ENCODE measurements around the gene PPP2R5A. TPM values are rescaled to one million over a fixed set of nuclear protein-coding genes. Genes with fewer than 3 reads are reported as not detected.

The PPP2R5A gene
- total RNA-seq, 4 donors from 2014 or later: 57.0 to 63.5 (median 58.9) TPM

DNA sequence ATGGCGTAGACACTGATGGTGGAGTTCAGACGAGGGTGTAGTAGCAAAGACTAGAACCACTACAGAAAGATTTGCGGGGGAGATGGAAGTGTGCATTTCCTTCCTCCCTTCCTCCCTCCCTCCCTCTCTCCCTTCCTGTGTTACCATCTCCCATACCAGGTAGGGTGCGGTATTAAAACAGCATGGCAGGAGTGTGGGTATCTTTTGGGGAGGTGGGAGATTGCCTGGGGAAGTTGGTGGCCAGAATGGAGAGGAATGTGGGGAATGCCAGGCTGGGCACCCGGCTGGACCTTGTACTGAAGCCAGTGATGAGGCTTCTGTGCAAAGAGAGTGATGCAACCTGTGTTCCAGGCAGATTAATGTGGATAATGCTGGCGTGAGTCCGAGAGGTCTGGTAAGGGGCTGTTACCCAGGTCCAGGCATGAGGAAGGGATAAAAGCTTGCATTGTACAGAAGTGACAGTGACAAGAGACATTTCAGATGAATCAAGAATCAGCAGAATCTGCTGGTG lies 30.3 kb upstream of the PPP2R5A start:
- Histone ChIP-seq H3K27ac (replicated peaks in 1 of 4) (no peak overlapping the region), H3K36me3 (no peaks in the 10 kb centered on the region), H3K27me3 (no peaks in the 10 kb centered on the region), H3K4me1 (peaks cover 0 to 6% (median 0%) of the 10 kb centered on the region in 4 donors), H3K9me3 (no peaks in the 10 kb centered on the region), H3K4me3 (no peak overlapping the region)
- WGBS: 69% methylated on average over 7 of the region's 7 CpGs
- DNase-seq (ENCODE audit: extremely low spot score): peak; percentile 19
- intact Hi-C loops (cut with DNase I): no loop called here
- TF ChIP-seq POLR2A (IDR thresholded peaks at IDR 0.05; ENCODE audit: low read depth) (no peak), POLR2AphosphoS5 (IDR thresholded peaks at IDR 0.05) (no peak), CTCF (IDR thresholded peaks at IDR 0.05) (no peak)

GRCh38 chr1:212255705-212256307 lies 29.4 kb upstream of the PPP2R5A start:
- WGBS: 63% methylated on average over 9 of the region's 9 CpGs
- H3K9me3 ChIP-seq: no peaks in the 10 kb centered on the region
- no peak overlapping the region for H3K4me3 ChIP-seq
- no peak overlapping the region for H3K27ac ChIP-seq (replicated peaks in 1 of 4)
- no peaks in the 10 kb centered on the region for H3K36me3 ChIP-seq
- intact Hi-C loops (cut with DNase I): no loop called here
- H3K4me1 ChIP-seq: peaks cover 0 to 6% (median 0%) of the 10 kb centered on the region in 4 donors
- no peak for DNase-seq (ENCODE audit: extremely low spot score)
- H3K27me3 ChIP-seq: no peaks in the 10 kb centered on the region
- TF ChIP-seq CTCF (IDR thresholded peaks at IDR 0.05): no peak

DNA sequence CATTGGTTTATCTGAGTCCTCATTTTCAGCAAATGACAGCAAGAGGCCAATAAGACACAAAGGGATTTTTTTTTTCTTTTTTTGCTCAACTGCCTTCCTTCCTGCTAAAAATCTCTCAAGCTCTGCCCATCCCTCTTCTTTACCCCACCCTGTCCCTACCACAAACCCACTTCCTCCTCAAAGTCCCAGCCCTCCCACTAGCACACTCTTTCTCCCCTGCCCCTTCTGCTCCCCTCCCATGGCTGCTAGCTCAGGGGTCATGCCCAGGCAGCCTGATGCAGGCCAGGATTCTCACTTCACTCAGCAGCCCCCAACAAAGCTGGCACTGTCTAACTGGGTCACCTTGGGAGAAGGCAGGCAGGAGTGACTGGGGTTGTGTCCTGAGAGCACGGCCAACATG lies 28.8 kb upstream of the PPP2R5A start:
- intact Hi-C loops (cut with DNase I): no loop called here
- no peak for DNase-seq (ENCODE audit: extremely low spot score)
- Histone ChIP-seq H3K36me3 (no peaks in the 10 kb centered on the region), H3K27ac (replicated peaks in 1 of 4) (no peak overlapping the region), H3K4me1 (peaks cover 0 to 6% (median 0%) of the 10 kb centered on the region in 4 donors), H3K4me3 (no peak overlapping the region), H3K9me3 (no peaks in the 10 kb centered on the region), H3K27me3 (no peaks in the 10 kb centered on the region)
- TF ChIP-seq POLR2AphosphoS5 (IDR thresholded peaks at IDR 0.05) (no peak), POLR2A (IDR thresholded peaks at IDR 0.05; ENCODE audit: low read depth) (no peak), CTCF (IDR thresholded peaks at IDR 0.05) (no peak), EP300 (IDR thresholded peaks at IDR 0.05) (no peak)
- 100% methylated on average over 1 of the region's 1 CpG for WGBS

GRCh38 chr1:212257157-212257556 lies 28.1 kb upstream of the PPP2R5A start:
- H3K27ac ChIP-seq (replicated peaks in 1 of 4): no peak overlapping the region
- H3K4me3 ChIP-seq: no peak overlapping the region
- intact Hi-C loops (cut with DNase I): no loop called here
- H3K4me1 ChIP-seq: peaks cover 0 to 6% (median 0%) of the 10 kb centered on the region in 4 donors
- 95% methylated on average over 4 of the region's 4 CpGs for WGBS
- no peaks in the 10 kb centered on the region for H3K36me3 ChIP-seq
- no peaks in the 10 kb centered on the region for H3K27me3 ChIP-seq
- no peaks in the 10 kb centered on the region for H3K9me3 ChIP-seq
- no peak for TF ChIP-seq POLR2A (IDR thresholded peaks at IDR 0.05; ENCODE audit: low read depth)
- no peak for TF ChIP-seq EP300 (IDR thresholded peaks at IDR 0.05)
- no peak for TF ChIP-seq CTCF (IDR thresholded peaks at IDR 0.05)
- no peak for TF ChIP-seq POLR2AphosphoS5 (IDR thresholded peaks at IDR 0.05)
- DNase-seq (ENCODE audit: extremely low spot score): no peak
